Right renal pelvis (tissue), 4 donors: ENCODE measurements around the gene PEF1. TPM values are rescaled to one million over a fixed set of nuclear protein-coding genes. Genes with fewer than 3 reads are reported as not detected.
"Not testable (repeated sequence)": the region's sequence is repeated elsewhere in the genome, so short reads cannot be mapped to it uniquely, and the experiment has no call there.

Experiments used
- DNase-seq, 4 donors: peaks; one replicate each; pipeline ENCODE4 v3.0.0-alpha.2; 2013; ENCODE audit warnings: low read depth in 4 of 4, low spot score in 3 of 4, missing footprints in 1 of 4
- polyA plus RNA-seq, 4 donors: library from polyadenylated mRNA; unstranded; fragments of 120-200 nt; gene quantifications; one replicate each; pipeline ENCODE4 v1.2.1, GENCODE V29; 2013; ENCODE audit not compliant: insufficient read length in 4 of 4

The PEF1 gene
- polyA plus RNA-seq, 4 donors, result 75.5 to 83.0 (median 79.1) TPM

GRCh38 chr1:31587328-31587699, 57.4 kb downstream of the PEF1 start:
- not testable (repeated sequence) for DNase-seq

GRCh38 chr1:31586376-31587327, 58.0 kb downstream of the PEF1 start:
- no peak for DNase-seq

DNA sequence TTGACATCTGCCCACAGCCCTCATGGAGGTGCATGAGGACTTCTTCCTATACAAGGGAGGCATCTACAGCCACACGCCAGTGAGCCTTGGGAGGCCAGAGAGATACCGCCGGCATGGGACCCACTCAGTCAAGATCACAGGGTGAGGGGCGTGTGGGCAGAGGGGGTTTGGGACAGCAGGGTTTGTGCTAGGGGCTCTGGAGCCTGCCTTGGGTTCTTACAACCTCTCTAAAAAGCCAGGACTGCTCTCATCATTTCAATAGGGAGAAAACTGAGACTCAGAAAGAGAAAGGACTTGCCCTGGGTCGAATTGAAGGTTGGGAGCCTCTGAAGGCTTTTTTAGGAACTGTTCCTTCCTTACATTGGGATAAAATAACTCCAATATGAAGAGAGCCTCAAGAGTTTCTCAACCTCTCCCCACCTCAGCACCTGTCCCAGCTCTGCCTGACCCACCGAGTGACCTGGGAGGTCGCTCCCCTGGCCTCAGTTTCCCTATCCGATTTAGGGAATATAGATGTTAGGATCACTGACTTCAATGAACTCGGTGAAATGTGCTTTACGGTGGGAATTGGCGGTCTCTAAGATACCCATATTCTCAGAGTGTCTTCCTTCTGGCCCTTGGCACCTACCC, 58.8 kb downstream of the PEF1 start:
- DNase-seq, result no peak

DNA sequence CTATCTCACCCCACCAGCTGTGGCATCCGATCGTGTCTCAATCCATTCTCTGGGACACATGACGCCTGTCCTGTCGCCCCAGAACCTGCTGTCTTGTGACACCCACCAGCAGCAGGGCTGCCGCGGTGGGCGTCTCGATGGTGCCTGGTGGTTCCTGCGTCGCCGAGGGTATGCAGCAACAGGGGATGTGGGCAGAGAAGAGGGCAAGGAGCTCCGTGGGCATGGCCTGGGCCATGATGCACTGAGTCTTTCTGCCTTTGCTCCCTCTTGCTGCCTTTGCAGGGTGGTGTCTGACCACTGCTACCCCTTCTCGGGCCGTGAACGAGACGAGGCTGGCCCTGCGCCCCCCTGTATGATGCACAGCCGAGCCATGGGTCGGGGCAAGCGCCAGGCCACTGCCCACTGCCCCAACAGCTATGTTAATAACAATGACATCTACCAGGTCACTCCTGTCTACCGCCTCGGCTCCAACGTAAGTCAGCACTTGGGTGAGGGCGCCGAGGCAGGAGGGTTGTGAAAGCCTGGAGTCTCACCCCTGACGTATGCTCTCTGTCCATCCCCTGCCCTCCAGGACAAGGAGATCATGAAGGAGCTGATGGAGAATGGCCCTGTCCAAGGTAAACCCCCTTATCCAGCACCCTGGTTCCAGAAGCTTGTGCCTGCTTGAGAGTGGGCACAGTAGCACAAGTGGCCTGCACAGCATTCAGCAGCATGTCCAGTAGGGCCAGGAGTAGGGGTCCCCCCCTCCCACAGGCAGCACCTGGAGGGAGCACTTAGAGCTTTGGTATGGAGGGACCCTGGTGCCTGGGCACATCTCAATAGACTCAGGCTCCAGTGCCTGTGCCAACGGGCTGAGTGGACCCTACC, 59.6 kb downstream of the PEF1 start:
- no peak for DNase-seq

DNA sequence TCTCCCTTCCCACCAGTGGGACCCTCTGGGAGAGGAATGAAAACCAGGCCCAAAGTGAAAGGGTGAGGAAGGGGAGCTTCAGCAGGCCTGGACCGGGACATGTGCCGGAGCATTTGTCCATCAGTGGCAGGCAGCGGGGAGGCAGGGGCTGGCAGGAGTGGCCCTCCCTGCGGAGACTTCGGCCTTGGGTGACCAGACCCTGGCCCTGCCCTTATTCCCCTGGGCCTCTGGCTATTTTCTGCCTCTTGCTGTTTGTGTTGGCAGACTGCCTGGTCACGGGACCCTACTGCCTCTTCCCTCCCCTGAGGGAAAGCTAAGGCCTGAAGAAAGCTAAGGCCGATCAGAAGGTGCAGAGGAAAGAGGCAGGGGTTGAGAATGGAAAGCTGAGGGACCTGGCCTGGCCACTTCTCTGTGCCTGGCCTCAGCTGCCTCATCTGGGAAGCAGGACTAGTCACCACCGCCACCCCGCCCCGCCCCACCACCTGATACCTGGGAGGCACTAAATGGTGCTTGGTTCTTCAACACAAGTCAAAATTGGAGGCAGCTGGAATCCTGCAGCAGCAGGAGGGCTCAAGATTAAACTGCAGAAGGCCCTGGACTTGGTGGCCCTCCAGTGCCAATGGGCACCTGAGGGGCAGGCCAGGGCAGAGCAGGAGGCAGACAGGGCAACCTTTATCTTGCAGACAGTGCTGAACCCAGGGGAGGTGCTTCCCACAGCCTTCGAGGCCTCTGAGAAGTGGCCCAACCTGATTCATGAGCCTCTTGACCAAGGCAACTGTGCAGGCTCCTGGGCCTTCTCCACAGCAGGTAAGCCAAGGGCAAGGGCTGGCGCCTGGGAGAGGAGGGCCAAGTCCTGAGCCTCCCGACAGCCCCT, 60.4 kb downstream of the PEF1 start:
- peak in 1 of 4 donors; percentile 82 for DNase-seq

GRCh38 chr1:31583082-31583994, 61.3 kb downstream of the PEF1 start:
- DNase-seq, result no peak

DNA sequence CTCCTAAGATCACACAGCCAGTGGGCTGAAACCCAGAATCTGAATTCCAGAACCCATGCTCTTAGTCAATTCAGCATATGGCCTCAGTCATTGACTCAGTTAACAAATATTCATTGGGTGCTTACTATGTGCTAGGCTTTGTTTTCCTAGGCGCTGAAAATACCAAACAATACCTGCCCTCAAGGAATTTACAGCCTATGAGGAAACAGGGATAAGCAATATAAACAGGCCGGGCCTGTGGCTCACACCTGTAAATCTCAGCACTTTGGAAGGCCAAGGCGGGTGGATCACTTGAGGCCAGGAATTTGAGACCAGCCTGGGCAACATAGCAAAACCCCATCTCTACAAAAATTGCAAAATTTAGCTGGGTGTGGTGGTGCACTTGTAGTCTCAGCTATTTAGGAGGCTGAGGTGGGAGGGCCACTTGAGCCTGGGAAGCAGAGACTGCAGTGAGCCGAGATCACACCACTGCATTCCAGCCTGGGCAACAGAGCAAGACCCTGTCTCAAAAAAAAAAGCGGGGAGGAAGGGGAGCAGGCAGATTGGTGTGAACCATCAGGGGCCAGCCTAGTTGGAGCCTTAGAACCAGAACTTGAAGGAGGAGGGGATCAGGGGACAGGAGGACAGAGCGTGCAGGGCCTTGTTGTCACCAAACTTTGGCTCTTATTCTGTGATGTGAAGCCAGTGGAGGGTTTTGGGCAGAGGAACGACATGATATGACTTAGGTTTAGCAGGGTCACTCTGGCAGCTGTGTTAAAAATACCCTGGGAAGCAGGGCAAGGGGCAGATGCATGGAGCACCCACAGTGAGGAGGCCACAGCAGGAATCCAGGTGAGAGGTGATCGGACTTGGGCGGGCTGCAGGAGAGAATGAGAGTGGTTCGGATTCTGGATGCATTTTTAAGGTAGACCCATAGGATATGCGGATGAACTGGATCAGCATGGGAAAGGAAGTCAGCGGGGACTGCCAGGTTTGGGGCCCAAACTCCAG, 62.6 kb downstream of the PEF1 start:
- no peak for DNase-seq

DNA sequence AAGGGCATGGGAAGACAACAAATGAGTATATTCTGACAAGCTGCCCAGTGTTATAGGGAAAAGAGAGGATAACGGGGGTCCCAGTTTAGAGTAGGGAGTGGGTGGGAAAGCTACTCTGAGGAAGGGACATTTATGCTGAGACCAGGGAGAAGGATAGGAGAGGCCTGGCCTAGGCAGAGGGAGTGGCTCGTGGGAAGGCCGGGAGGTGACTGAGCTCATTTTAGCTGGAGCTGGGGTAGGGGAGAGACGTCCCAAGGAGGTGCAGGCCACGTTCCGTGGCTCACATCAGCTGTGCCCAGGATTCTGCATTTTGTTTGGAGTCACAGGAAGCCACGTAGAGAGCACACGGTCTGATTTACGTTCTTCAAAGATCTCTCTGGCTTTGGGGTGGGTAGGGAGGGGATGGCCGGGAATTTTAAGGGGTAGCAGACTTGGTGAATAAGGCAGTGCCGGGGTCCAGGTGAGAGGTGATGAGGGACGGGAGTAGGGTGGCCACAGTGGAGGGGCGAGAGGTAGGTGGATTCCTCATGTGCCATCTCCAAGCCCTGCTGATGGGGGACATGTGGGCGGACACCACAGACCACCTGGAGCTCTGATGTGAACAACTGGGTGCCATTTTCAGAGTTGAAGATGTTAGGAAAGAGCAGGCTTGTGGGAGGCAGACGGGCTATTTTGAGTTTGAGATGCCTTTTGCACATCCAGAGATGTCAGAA, 63.6 kb downstream of the PEF1 start:
- DNase-seq, result no peak

DNA sequence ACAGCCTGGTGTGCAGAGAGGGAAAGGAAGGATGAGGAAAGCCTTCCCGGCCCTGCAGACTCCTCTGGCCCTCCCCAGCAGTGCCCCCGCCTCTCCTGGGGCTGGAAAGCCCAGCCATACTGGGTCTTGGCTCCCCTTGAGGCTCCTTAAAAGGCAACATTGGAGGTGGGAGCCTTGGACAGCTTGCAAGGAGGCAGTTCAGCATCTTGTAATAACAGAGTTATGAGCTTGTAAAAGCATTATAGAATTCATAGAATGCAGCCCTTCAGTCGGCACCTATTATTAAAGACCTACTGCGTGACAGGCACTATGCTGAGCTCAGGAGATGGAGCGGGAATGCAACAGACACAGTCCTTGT, 64.2 kb downstream of the PEF1 start:
- no peak for DNase-seq

Other genes starting within 250 kb of the PEF1 start
- 10 to 100 TPM; 41.4 to 55.6 (median 44.2) TPM for gene SERINC2, start 231.7 kb downstream of the PEF1 start, polyA plus RNA-seq
- gene TINAGL1, start 68.4 kb downstream of the PEF1 start, polyA plus RNA-seq, result 10 to 100 TPM; 38.5 to 51.0 (median 44.1) TPM
- gene HCRTR1, start 27.2 kb downstream of the PEF1 start, polyA plus RNA-seq, result under 1 TPM in 3 of 4 donors, not detected in 1; 0.18 to 0.31 (median 0.19) TPM
- 10 to 100 TPM; 45.0 to 56.2 (median 49.2) TPM for gene COL16A1, start 59.1 kb upstream of the PEF1 start, polyA plus RNA-seq
- 10 to 100 TPM; 11.4 to 20.3 (median 12.2) TPM for gene ADGRB2, start 119.5 kb upstream of the PEF1 start, polyA plus RNA-seq
- under 1 TPM; 0.22 to 0.34 (median 0.26) TPM for gene SPOCD1, start 171.1 kb upstream of the PEF1 start, polyA plus RNA-seq